OCI-LY3 (cell line): ENCODE data around the gene DDX25.

Experiments used
- H2AFZ ChIP-seq: fragments of 200-600, 300-600 bp; shearing (Covaris generic); 2 replicates; pipeline ENCODE4 v1.6.0; 2014; ENCODE audit warnings: antibody characterized with exemption, low read depth, low read length
- H3K27ac ChIP-seq: fragments of 200-600, 300-600 bp; sonication (generic); 2 replicates; pipeline ENCODE4 v1.5.1; 2014; ENCODE audit warnings: mild to moderate bottlenecking, low read length, moderate library complexity, mixed read lengths
- H3K27me3 ChIP-seq: fragments of 200-600, 300-600 bp; sonication (generic); 2 replicates; pipeline ENCODE4 v1.6.1; 2014; ENCODE audit warnings: low read depth, low read length, mixed read lengths
- H3K36me3 ChIP-seq: fragments of 200-600, 300-600 bp; sonication (generic); replicated peaks from 2 replicates; pipeline ENCODE3; 2014; ENCODE audit warnings: low read depth, low read length, mixed read lengths
- H3K4me1 ChIP-seq: fragments of 300-600, 200-600 bp; sonication (generic); 2 replicates; pipeline ENCODE4 v1.6.1; 2014; ENCODE audit warnings: low read length, mixed read lengths
- H3K4me2 ChIP-seq: fragments of 200-600, 300-600 bp; sonication (generic); 2 replicates; pipeline ENCODE4 v1.6.1; 2014; ENCODE audit warnings: low read length, mixed read lengths
- H3K4me3 ChIP-seq: fragments of 300-600, 200-600 bp; sonication (generic); 2 replicates; pipeline ENCODE4 v1.5.1; 2014; ENCODE audit warnings: antibody characterized with exemption, mild to moderate bottlenecking, low read length, moderate library complexity
- H3K79me2 ChIP-seq: fragments of 300-600, 200-600 bp; shearing (Covaris generic); 2 replicates; pipeline ENCODE4 v1.6.1; 2014; ENCODE audit warnings: mild to moderate bottlenecking, low read length, mixed read lengths
- H3K9ac ChIP-seq: fragments of 300-600, 200-600 bp; shearing (Covaris generic); 2 replicates; pipeline ENCODE4 v1.6.0; 2014; ENCODE audit warnings: mild to moderate bottlenecking, low read length, moderate library complexity
- H3K9me3 ChIP-seq: fragments of 200-600, 300-600 bp; shearing (Covaris generic); 2 replicates; pipeline ENCODE4 v1.6.1; 2014; ENCODE audit warnings: low read length, mixed read lengths; ENCODE audit not compliant: insufficient read depth
- H4K20me1 ChIP-seq: fragments of 200-600, 300-600 bp; sonication (generic); 2 replicates; pipeline ENCODE4 v1.6.1; 2016; ENCODE audit warnings: low read length, mixed read lengths; ENCODE audit not compliant: insufficient read depth
- EZH2phosphoT487 ChIP-seq: fragments of 200-600 bp; shearing (Covaris generic); IDR thresholded peaks from 2 replicates; pipeline ENCODE4 v1.6.1; 2018; ENCODE audit warnings: antibody characterized with exemption, mixed run types, low read depth
- TF ChIP-seq, protein P1 (sequence below): fragments of 200-600, 300-600 bp; sonication (generic); IDR thresholded peaks from 2 replicates; pipeline ENCODE4 v1.5.1; 2014; ENCODE audit warnings: antibody characterized with exemption, low read length, low read depth

DDX25 gene

DNA sequence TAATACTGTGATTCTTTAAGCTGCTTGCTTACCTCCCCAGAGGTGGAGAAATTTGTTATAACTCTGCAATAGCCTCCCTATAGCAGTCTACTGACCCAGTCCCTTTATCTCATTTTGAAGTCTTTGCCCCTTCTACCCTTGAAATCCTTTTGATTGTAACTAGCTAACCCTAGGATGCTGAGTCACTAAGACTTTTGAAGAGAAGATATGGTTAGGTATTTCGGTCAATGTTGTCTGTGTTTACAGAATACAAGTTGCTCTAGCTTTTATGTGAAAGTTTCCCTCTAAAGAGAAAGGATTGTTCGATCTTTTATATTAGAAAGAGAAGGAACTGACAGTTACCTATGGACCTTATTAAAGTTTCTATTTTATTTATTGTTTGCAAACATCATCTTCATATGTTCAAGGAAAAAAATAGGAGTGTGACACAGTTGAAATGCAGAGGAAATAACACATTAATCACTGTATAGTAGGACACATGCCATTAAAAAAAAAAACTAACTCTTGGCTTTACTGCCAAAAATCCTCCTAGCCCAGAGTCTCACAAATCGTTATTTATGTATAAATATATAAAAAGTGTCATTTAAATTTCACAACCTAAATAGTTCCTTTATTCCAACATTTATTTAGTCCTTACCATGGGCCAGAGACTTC lies 13.7 kb upstream of the DDX25 start:
- no peak overlapping the region for H2AFZ ChIP-seq
- peaks cover 12% of the 10 kb centered on the region; the same call in 1 of the 2 replicates for H3K4me1 ChIP-seq
- peaks cover 6% of the 10 kb centered on the region; the same call in 1 of the 2 replicates for H4K20me1 ChIP-seq
- H3K79me2 ChIP-seq = peaks cover 72% of the 10 kb centered on the region
- no peak overlapping the region for H3K9ac ChIP-seq
- peaks cover 45% of the 10 kb centered on the region for H3K36me3 ChIP-seq
- H3K9me3 ChIP-seq = no peaks in the 10 kb centered on the region
- no peaks in the 10 kb centered on the region for H3K27me3 ChIP-seq
- H3K4me2 ChIP-seq = no peak overlapping the region
- TF ChIP-seq, protein P1, sequence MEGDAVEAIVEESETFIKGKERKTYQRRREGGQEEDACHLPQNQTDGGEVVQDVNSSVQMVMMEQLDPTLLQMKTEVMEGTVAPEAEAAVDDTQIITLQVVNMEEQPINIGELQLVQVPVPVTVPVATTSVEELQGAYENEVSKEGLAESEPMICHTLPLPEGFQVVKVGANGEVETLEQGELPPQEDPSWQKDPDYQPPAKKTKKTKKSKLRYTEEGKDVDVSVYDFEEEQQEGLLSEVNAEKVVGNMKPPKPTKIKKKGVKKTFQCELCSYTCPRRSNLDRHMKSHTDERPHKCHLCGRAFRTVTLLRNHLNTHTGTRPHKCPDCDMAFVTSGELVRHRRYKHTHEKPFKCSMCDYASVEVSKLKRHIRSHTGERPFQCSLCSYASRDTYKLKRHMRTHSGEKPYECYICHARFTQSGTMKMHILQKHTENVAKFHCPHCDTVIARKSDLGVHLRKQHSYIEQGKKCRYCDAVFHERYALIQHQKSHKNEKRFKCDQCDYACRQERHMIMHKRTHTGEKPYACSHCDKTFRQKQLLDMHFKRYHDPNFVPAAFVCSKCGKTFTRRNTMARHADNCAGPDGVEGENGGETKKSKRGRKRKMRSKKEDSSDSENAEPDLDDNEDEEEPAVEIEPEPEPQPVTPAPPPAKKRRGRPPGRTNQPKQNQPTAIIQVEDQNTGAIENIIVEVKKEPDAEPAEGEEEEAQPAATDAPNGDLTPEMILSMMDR = no peak
- TF ChIP-seq EZH2phosphoT487 = no peak
- H3K27ac ChIP-seq = no peak overlapping the region
- H3K4me3 ChIP-seq = no peak overlapping the region

DNA sequence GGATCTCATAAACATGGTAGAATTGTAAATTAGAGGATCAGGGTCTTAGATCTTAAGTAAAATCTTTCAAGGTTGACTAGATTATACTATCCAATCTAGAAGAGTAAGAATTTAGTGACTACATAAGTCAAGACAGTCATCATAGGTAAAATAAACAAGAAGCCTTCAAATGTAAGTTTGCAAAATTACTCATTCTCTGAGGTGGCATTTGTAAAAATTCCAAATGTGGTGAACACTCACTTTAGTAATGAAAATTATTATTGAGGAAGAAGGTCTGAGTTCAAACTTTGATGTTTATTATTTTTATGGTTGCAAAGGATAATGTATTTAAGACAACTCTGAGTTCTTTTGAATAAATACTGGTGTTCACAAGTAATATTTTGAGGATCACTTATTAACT lies 12.2 kb upstream of the DDX25 start:
- no peak for TF ChIP-seq EZH2phosphoT487
- TF ChIP-seq, protein P1 = no peak
- H4K20me1 ChIP-seq = peaks cover 6% of the 10 kb centered on the region; the same call in 1 of the 2 replicates
- H3K27me3 ChIP-seq = no peaks in the 10 kb centered on the region
- H3K4me3 ChIP-seq = no peak overlapping the region
- H3K79me2 ChIP-seq = peaks cover 84% of the 10 kb centered on the region
- peaks cover 53% of the 10 kb centered on the region for H3K36me3 ChIP-seq
- no peak overlapping the region for H2AFZ ChIP-seq
- no peak overlapping the region for H3K4me2 ChIP-seq
- H3K27ac ChIP-seq = no peak overlapping the region
- no peak overlapping the region for H3K9ac ChIP-seq
- H3K4me1 ChIP-seq = peaks cover 4% of the 10 kb centered on the region; the same call in 1 of the 2 replicates
- no peaks in the 10 kb centered on the region for H3K9me3 ChIP-seq

DNA sequence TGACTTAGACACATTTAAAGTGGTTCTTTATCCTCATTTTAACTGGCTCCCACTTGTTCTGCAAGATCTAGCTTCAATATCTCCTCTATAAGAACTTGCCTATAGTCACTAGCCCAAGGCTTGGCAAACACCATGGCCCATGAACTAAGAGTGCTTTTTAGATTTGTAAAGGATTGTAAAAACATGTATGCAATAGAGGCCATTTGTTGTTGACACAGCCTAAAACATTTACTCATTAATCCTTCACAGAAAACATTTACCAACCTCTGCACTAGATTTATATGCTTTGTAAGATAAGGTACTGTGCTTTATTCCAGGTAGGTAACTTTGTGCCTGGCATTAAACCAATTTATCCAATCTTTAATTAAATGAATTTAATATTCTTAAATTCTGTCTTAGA lies 11.3 kb upstream of the DDX25 start:
- Histone ChIP-seq H3K9me3 (no peaks in the 10 kb centered on the region), H4K20me1 (peaks cover 10% of the 10 kb centered on the region; the same call in 1 of the 2 replicates), H3K4me3 (no peak overlapping the region), H3K79me2 (peaks cover 92% of the 10 kb centered on the region), H3K27ac (no peak overlapping the region), H3K9ac (no peak overlapping the region), H2AFZ (no peak overlapping the region), H3K4me2 (no peak overlapping the region), H3K27me3 (no peaks in the 10 kb centered on the region), H3K4me1 (peaks cover 2% of the 10 kb centered on the region; the same call in 1 of the 2 replicates), H3K36me3 (peaks cover 58% of the 10 kb centered on the region)
- TF ChIP-seq, protein P1 = no peak

DNA sequence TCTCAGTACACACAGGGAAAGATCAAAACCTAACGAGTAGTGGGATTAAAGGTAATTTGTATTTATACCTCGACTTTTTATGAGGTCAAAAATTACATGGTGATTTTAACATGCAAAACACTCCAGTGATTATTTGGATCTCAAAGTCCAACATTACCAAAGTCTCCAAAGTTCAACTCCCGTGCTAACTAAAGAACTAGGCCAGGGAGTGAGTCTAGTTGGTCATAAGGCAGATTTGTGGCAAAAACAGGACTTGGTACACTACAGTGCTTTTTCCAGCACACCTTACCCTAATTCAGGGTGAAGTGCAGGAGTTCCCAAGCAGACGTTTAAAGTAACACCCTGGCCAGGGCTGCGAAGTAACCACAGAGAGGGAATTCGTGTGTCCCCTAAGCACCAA lies 2.4 kb upstream of the DDX25 start:
- 0 out of 2 replicates have a peak, but pooled peaks cover 2% of the 10 kb centered on the region for H3K27me3 ChIP-seq
- H3K27ac ChIP-seq = no peak overlapping the region
- no peak overlapping the region for H3K9ac ChIP-seq
- peak overlapping the region; percentile 69; the same call in 1 of the 2 replicates for H3K4me2 ChIP-seq
- H2AFZ ChIP-seq = no peak overlapping the region
- peaks cover 4% of the 10 kb centered on the region; the same call in 1 of the 2 replicates for H4K20me1 ChIP-seq
- TF ChIP-seq, protein P1 = no peak
- no peak for TF ChIP-seq EZH2phosphoT487
- H3K4me1 ChIP-seq = peaks cover 4% of the 10 kb centered on the region
- peaks cover 29% of the 10 kb centered on the region for H3K36me3 ChIP-seq
- H3K4me3 ChIP-seq = peak overlapping the region; percentile 96; the same call in 1 of the 2 replicates
- H3K9me3 ChIP-seq = no peaks in the 10 kb centered on the region
- H3K79me2 ChIP-seq = peaks cover 48% of the 10 kb centered on the region
